Measurements from ENCODE around the gene DLG2.

- TF ChIP-seq POLR2A (IDR thresholded peaks at IDR 0.05; ENCODE audit: low read depth, low read length) = no peak
- no peak for TF ChIP-seq CTCF (conservative IDR thresholded peaks at IDR 0.05; ENCODE audit: low read depth, low read length)
- TF ChIP-seq MAFK (IDR thresholded peaks at IDR 0.05; ENCODE audit: low read depth, low read length) = no peak
- no peak for TF ChIP-seq FOS (IDR thresholded peaks at IDR 0.05; ENCODE audit: low read depth, low read length)
- TF ChIP-seq USF2 (IDR thresholded peaks at IDR 0.05; ENCODE audit: low read depth, low read length) = no peak
- no peak for TF ChIP-seq RCOR1 (IDR thresholded peaks at IDR 0.05; ENCODE audit: insufficient replicate concordance, low read length)
- TF ChIP-seq ELK1 (IDR thresholded peaks at IDR 0.05; ENCODE audit: borderline replicate concordance, low read depth, low read length) = no peak
- no peak for TF ChIP-seq MXI1 (IDR thresholded peaks at IDR 0.05; ENCODE audit: borderline replicate concordance, low read depth, low read length)
- TF ChIP-seq RAD21 (IDR thresholded peaks at IDR 0.05; ENCODE audit: low read length) = no peak
Observed at GRCh38 chr11:84549217-84549616, 1077.9 kb downstream of the DLG2 start.

Measured in IMR-90 (cell line).